Spleen (tissue), 11 donors: ENCODE measurements around the gene KRTAP4-11. TPM values are rescaled to one million over a fixed set of nuclear protein-coding genes. Genes with fewer than 3 reads are reported as not detected.

Experiments used
- DNase-seq: peaks from one replicate; pipeline ENCODE4 v3.0.0-alpha.2; 2020
- H3K27ac ChIP-seq, 8 donors: fragments of 200-600 bp; sonication (generic) in 7 of 8; 1 replicate in 4 of 8; 2 replicates in 4 of 8; pipeline versions ENCODE4 v1.5.0 to v1.8.0; 2016 to 2021; ENCODE audit warnings: inconsistent platforms in 4 of 8, mild to moderate bottlenecking in 4 of 8, moderate library complexity in 1 of 8
- H3K27me3 ChIP-seq, 7 donors: fragments of 200-600 bp; sonication (generic) in 6 of 7; replicated peaks in 1 of 7; 1 replicate in 4 of 7; 2 replicates in 3 of 7; pipeline versions ENCODE4 v1.5.0 to v1.8.0; 2016 to 2021; ENCODE audit warnings: inconsistent platforms in 3 of 7, mild to moderate bottlenecking in 1 of 7
- H3K36me3 ChIP-seq, 6 donors: fragments of 200-600 bp; sonication (generic) in 5 of 6; 1 replicate in 4 of 6; 2 replicates in 2 of 6; pipeline versions ENCODE4 v1.5.0 to v1.8.0; 2016 to 2021; ENCODE audit warnings: inconsistent platforms in 2 of 6
- H3K4me1 ChIP-seq, 6 donors: fragments of 200-600 bp; sonication (generic) in 5 of 6; 1 replicate in 3 of 6; 2 replicates in 3 of 6; pipeline versions ENCODE4 v1.5.0 to v1.8.0; 2016 to 2021; ENCODE audit warnings: inconsistent platforms in 3 of 6
- H3K4me3 ChIP-seq, 8 donors: fragments of 200-600 bp; sonication (generic) in 7 of 8; 1 replicate in 4 of 8; 2 replicates in 4 of 8; pipeline versions ENCODE4 v1.5.0 to v1.8.0; 2016 to 2021; ENCODE audit warnings: inconsistent platforms in 4 of 8, mild to moderate bottlenecking in 4 of 8, moderate library complexity in 2 of 8
- H3K9me3 ChIP-seq, 8 donors: fragments of 200-600 bp; sonication (generic) in 7 of 8; 1 replicate in 4 of 8; 2 replicates in 4 of 8; pipeline versions ENCODE4 v1.5.0 to v1.8.0; 2016 to 2021; ENCODE audit warnings: inconsistent platforms in 4 of 8
- POLR2A ChIP-seq, 3 donors: fragments of 450-650 bp; IDR thresholded peaks; one replicate each; pipeline ENCODE4 v1.5.1; 2017; ENCODE audit warnings: antibody characterized with exemption in 3 of 3, mild to moderate bottlenecking in 1 of 3
- POLR2AphosphoS5 ChIP-seq, 3 donors: sonication (generic); formaldehyde crosslinking; IDR thresholded peaks; one replicate each; pipeline ENCODE4 v1.5.1; 2017; ENCODE audit warnings: antibody characterized with exemption in 3 of 3
- WGBS, 5 donors: extraction: QIAGEN DNeasy Blood & Tissue Kit in 3 of 5; methylation state at CpG; one replicate each; pipeline versions ENCODE4 v1.1.5 to v1.1.7; 2013 to 2018; 5-methylcytosine and 5-hydroxymethylcytosine counted together
- intact Hi-C: fragments of 100-400 bp; cut with DNase I; formaldehyde crosslinking; loops from one replicate; pipeline ENCODE4 v1.15.0; 2023; ENCODE audit warnings: low total_unique reads
- polyA plus RNA-seq, 3 donors: library from polyadenylated mRNA; stranded (reverse); fragments of 200-250 nt; gene quantifications; one replicate each; pipeline ENCODE4 v1.2.1, GENCODE V29; 2013
- total RNA-seq, 7 donors: library from RNA; depleted of rRNA in 3 of 7; stranded (reverse); fragments of >200 nt in 3 of 7; fragmentation: NEBNext Ultra II Directional in 4 of 7; extraction: Animal tissue kit (Norgen Biotek cat#: 25700) in 4 of 7; gene quantifications; one replicate each; pipeline versions ENCODE4 v1.1.0 to v1.2.1, GENCODE V29; 2016 to 2021
- TF ChIP-seq, protein P1 (sequence below), 11 experiments: fragments of 200-600 bp in 7 of 11; fragments of 450-650 bp in 4 of 11; sonication (generic) in 4 of 11; IDR thresholded peaks in 8 of 11; conservative IDR thresholded peaks in 3 of 11; 1 replicate in 7 of 11; 2 replicates in 4 of 11; pipeline versions ENCODE4 v1.4.0 to v1.8.0; 2016 to 2021; ENCODE audit warnings: antibody characterized with exemption in 11 of 11, inconsistent platforms in 4 of 11, mild to moderate bottlenecking in 1 of 11
- donor health status: healthy with polysubstance abuse.
- donor health status: DM: no; HTN: no; CAD: no; lungs with moderate emphysema.
- donor health status: DM: no; HTN: no; CAD: no.
- donor health status: Bipolar disorder and iron deficiency.
- donor health status: healthy.
- donor health status: DM: no; HTN: no; CAD: no.
- donor health status: DM: yes; HTN: yes; CAD: no.

KRTAP4-11 gene
- total and polyA plus RNA-seq, 10 donors: not detected

DNA sequence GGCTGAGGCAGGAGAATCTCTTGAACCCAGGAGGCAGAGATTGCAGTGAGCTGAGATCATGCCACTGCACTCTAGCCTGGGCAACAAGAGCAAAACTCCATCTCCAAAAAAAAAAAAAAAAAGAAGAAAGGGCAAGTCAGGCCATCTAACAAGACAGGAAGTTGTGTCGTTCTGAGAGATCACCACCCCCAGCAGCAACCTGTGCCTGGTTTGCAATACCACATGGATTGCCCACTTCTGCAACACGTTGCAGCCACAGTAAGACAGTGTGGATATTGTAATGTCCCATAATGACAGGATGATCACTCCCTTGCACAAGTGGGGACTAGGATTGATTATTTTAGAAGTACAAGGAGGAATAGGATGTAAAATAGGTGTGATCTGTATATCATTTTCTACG is 49.1 kb downstream of the KRTAP4-11 start:
- intact Hi-C loops: no loop called here
- Histone ChIP-seq H3K9me3 (no peaks in the 10 kb centered on the region), H3K36me3 (no peaks in the 10 kb centered on the region), H3K4me1 (no peaks in the 10 kb centered on the region), H3K4me3 (no peak overlapping the region), H3K27me3 (no peaks in the 10 kb centered on the region), H3K27ac (no peak overlapping the region)
- DNase-seq: no peak
- WGBS, 5 donors: 42 to 73% (median 53%) methylated on average over 3 of the region's 3 CpGs
- TF ChIP-seq, protein P1, sequence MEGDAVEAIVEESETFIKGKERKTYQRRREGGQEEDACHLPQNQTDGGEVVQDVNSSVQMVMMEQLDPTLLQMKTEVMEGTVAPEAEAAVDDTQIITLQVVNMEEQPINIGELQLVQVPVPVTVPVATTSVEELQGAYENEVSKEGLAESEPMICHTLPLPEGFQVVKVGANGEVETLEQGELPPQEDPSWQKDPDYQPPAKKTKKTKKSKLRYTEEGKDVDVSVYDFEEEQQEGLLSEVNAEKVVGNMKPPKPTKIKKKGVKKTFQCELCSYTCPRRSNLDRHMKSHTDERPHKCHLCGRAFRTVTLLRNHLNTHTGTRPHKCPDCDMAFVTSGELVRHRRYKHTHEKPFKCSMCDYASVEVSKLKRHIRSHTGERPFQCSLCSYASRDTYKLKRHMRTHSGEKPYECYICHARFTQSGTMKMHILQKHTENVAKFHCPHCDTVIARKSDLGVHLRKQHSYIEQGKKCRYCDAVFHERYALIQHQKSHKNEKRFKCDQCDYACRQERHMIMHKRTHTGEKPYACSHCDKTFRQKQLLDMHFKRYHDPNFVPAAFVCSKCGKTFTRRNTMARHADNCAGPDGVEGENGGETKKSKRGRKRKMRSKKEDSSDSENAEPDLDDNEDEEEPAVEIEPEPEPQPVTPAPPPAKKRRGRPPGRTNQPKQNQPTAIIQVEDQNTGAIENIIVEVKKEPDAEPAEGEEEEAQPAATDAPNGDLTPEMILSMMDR (IDR thresholded peaks at IDR 0.05 in 8 of 11, conservative IDR thresholded peaks at IDR 0.05 in 3 of 11): no peak
- TF ChIP-seq POLR2A (IDR thresholded peaks at IDR 0.05) (no peak), POLR2AphosphoS5 (IDR thresholded peaks at IDR 0.05) (no peak)

DNA sequence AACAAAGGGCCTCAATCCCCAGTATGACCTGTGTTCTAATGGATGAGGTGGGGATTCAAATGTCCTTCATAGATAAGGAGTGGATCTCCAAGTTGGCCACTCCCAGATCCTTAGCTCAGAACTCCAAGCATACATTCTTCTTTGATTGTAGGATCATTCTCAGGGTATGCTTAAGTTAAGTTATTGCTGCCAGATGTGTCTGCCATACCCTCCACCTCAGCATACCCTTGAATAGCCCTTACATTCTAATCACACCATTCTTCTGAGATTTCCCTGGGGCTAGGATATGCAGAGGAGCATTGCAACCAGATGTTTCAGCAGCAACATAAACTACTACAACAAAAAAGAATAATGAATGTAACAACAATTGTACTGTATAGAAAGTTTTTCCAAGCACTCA is 50.9 kb downstream of the KRTAP4-11 start:
- TF ChIP-seq, protein P1 (IDR thresholded peaks at IDR 0.05 in 8 of 11, conservative IDR thresholded peaks at IDR 0.05 in 3 of 11): no peak
- TF ChIP-seq POLR2A (IDR thresholded peaks at IDR 0.05): no peak
- no peak for TF ChIP-seq POLR2AphosphoS5 (IDR thresholded peaks at IDR 0.05)
- Histone ChIP-seq H3K4me3 (no peak overlapping the region), H3K4me1 (no peaks in the 10 kb centered on the region), H3K27ac (no peak overlapping the region), H3K36me3 (no peaks in the 10 kb centered on the region), H3K9me3 (no peaks in the 10 kb centered on the region), H3K27me3 (peaks cover 0 to 1% (median 0%) of the 10 kb centered on the region in 7 donors)
- intact Hi-C loops: no loop called here
- no peak for DNase-seq

Other genes with a start within 250 kb of the KRTAP4-11 start
Only the 30 nearest of the 38 such genes appear.
- not detected for gene KRT40, start 134.0 kb downstream of the KRTAP4-11 start, total RNA-seq
- not detected for gene KRT40, start 134.0 kb downstream of the KRTAP4-11 start, polyA plus RNA-seq
- not detected for gene KRTAP3-3, start 124.2 kb downstream of the KRTAP4-11 start, total RNA-seq
- not detected for gene KRTAP3-3, start 124.2 kb downstream of the KRTAP4-11 start, polyA plus RNA-seq
- gene KRTAP3-2, start 118.5 kb downstream of the KRTAP4-11 start, total RNA-seq: not detected
- not detected for gene KRTAP3-2, start 118.5 kb downstream of the KRTAP4-11 start, polyA plus RNA-seq
- not detected for gene KRTAP3-1, start 109.2 kb downstream of the KRTAP4-11 start, total RNA-seq
- not detected for gene KRTAP3-1, start 109.2 kb downstream of the KRTAP4-11 start, polyA plus RNA-seq
- not detected for gene KRTAP1-5, start 91.2 kb downstream of the KRTAP4-11 start, total RNA-seq
- gene KRTAP1-5, start 91.2 kb downstream of the KRTAP4-11 start, polyA plus RNA-seq: not detected
- not detected for gene KRTAP1-4, start 88.2 kb downstream of the KRTAP4-11 start, total RNA-seq
- gene KRTAP1-4, start 88.2 kb downstream of the KRTAP4-11 start, polyA plus RNA-seq: not detected
- not detected for gene KRTAP1-3, start 83.5 kb downstream of the KRTAP4-11 start, total RNA-seq
- gene KRTAP1-3, start 83.5 kb downstream of the KRTAP4-11 start, polyA plus RNA-seq: not detected
- not detected for gene KRTAP1-1, start 76.9 kb downstream of the KRTAP4-11 start, total RNA-seq
- gene KRTAP1-1, start 76.9 kb downstream of the KRTAP4-11 start, polyA plus RNA-seq: not detected
- gene KRTAP2-1, start 71.1 kb downstream of the KRTAP4-11 start, total RNA-seq: not detected
- gene KRTAP2-1, start 71.1 kb downstream of the KRTAP4-11 start, polyA plus RNA-seq: not detected
- not detected for gene KRTAP2-2, start 63.1 kb downstream of the KRTAP4-11 start, total RNA-seq
- not detected for gene KRTAP2-2, start 63.1 kb downstream of the KRTAP4-11 start, polyA plus RNA-seq
- gene KRTAP2-3, start 58.3 kb downstream of the KRTAP4-11 start, total RNA-seq: not detected
- not detected for gene KRTAP2-3, start 58.3 kb downstream of the KRTAP4-11 start, polyA plus RNA-seq
- not detected for gene KRTAP2-4, start 52.5 kb downstream of the KRTAP4-11 start, total RNA-seq
- gene KRTAP2-4, start 52.5 kb downstream of the KRTAP4-11 start, polyA plus RNA-seq: not detected
- not detected for gene KRTAP4-7, start 34.2 kb downstream of the KRTAP4-11 start, total RNA-seq
- gene KRTAP4-7, start 34.2 kb downstream of the KRTAP4-11 start, polyA plus RNA-seq: not detected
- not detected for gene KRTAP4-8, start 20.2 kb downstream of the KRTAP4-11 start, total RNA-seq
- gene KRTAP4-8, start 20.2 kb downstream of the KRTAP4-11 start, polyA plus RNA-seq: not detected
- not detected for gene KRTAP4-16, start 16.2 kb downstream of the KRTAP4-11 start, total RNA-seq
- not detected for gene KRTAP4-16, start 16.2 kb downstream of the KRTAP4-11 start, polyA plus RNA-seq
- not detected for gene KRTAP4-9, start 13.0 kb downstream of the KRTAP4-11 start, total RNA-seq
- not detected for gene KRTAP4-9, start 13.0 kb downstream of the KRTAP4-11 start, polyA plus RNA-seq
- not detected for gene KRTAP4-12, start 5.8 kb upstream of the KRTAP4-11 start, total RNA-seq
- gene KRTAP4-12, start 5.8 kb upstream of the KRTAP4-11 start, polyA plus RNA-seq: not detected
- gene KRTAP4-6, start 22.2 kb upstream of the KRTAP4-11 start, total RNA-seq: not detected
- gene KRTAP4-6, start 22.2 kb upstream of the KRTAP4-11 start, polyA plus RNA-seq: not detected
- not detected for gene KRTAP4-5, start 31.5 kb upstream of the KRTAP4-11 start, total RNA-seq
- not detected for gene KRTAP4-5, start 31.5 kb upstream of the KRTAP4-11 start, polyA plus RNA-seq
- gene KRTAP4-4, start 42.4 kb upstream of the KRTAP4-11 start, total RNA-seq: not detected
- gene KRTAP4-4, start 42.4 kb upstream of the KRTAP4-11 start, polyA plus RNA-seq: not detected
- not detected for gene KRTAP4-3, start 49.8 kb upstream of the KRTAP4-11 start, total RNA-seq
- gene KRTAP4-3, start 49.8 kb upstream of the KRTAP4-11 start, polyA plus RNA-seq: not detected
- gene KRTAP4-2, start 59.8 kb upstream of the KRTAP4-11 start, total RNA-seq: not detected
- not detected for gene KRTAP4-2, start 59.8 kb upstream of the KRTAP4-11 start, polyA plus RNA-seq
- gene KRTAP4-1, start 66.5 kb upstream of the KRTAP4-11 start, total RNA-seq: not detected
- not detected for gene KRTAP4-1, start 66.5 kb upstream of the KRTAP4-11 start, polyA plus RNA-seq
- gene KRTAP9-1, start 71.5 kb upstream of the KRTAP4-11 start, total RNA-seq: not detected
- gene KRTAP9-1, start 71.5 kb upstream of the KRTAP4-11 start, polyA plus RNA-seq: not detected
- not detected for gene KRTAP9-2, start 108.3 kb upstream of the KRTAP4-11 start, total RNA-seq
- gene KRTAP9-2, start 108.3 kb upstream of the KRTAP4-11 start, polyA plus RNA-seq: not detected
- gene KRTAP9-3, start 114.1 kb upstream of the KRTAP4-11 start, total RNA-seq: not detected
- gene KRTAP9-3, start 114.1 kb upstream of the KRTAP4-11 start, polyA plus RNA-seq: not detected
- not detected for gene KRTAP9-8, start 119.6 kb upstream of the KRTAP4-11 start, total RNA-seq
- not detected for gene KRTAP9-8, start 119.6 kb upstream of the KRTAP4-11 start, polyA plus RNA-seq
- gene KRTAP9-4, start 131.3 kb upstream of the KRTAP4-11 start, total RNA-seq: not detected
- not detected for gene KRTAP9-4, start 131.3 kb upstream of the KRTAP4-11 start, polyA plus RNA-seq
- not detected for gene KRTAP9-9, start 137.0 kb upstream of the KRTAP4-11 start, total RNA-seq
- not detected for gene KRTAP9-9, start 137.0 kb upstream of the KRTAP4-11 start, polyA plus RNA-seq
- not detected for gene KRTAP9-6, start 147.0 kb upstream of the KRTAP4-11 start, total RNA-seq
- gene KRTAP9-6, start 147.0 kb upstream of the KRTAP4-11 start, polyA plus RNA-seq: not detected